Measurements from ENCODE around the gene AGAP9.
"Not testable (repeated sequence)": the region's sequence is repeated elsewhere in the genome, so short reads cannot be mapped to it uniquely, and the experiment has no call there.

Gene AGAP9

DNA sequence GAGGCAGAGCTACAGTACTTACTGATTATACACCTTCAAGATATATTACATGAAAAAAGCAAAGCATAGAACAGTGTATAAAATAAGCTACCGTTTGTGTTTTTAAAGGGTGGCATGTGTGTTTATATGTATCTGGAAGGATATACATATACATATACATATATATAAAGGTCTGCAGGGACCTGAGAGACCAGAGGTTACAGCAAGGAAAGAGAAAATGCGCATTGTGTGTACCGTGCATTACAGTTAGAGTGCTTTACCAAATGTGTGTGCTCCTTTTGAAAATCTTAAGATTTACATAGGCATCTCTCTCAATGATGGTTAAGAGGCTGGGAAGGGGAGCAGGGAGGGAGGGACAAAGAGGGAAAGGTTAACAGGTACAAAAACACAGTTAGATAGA, 23.8 kb upstream of the AGAP9 start:
- not testable (repeated sequence) for H3K27ac Mint-ChIP-seq; H3K4me1 Mint-ChIP-seq (ENCODE audit: low read depth); H3K4me3 Mint-ChIP-seq; H3K36me3 Mint-ChIP-seq (ENCODE audit: low read depth); H3K27me3 Mint-ChIP-seq; H3K9me3 Mint-ChIP-seq

DNA sequence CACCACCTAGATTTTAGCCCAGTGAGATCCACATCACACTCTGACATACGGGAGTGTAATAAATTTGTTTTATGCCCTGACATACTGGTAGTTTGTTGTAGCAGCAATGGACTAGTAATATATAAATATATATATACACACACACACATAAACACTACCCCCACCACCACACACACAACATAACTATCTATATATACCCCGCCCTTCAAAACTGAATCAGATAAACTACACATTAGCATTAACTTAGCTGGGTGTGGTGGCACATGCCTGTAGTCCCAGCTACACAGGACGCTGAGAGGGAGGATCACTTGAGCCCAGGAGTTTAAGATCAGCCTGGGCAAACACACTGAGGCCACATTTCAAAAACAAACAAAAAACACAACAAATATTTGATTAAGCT, 13.0 kb upstream of the AGAP9 start:
- not testable (repeated sequence) for H3K36me3 Mint-ChIP-seq (ENCODE audit: low read depth); H3K4me3 Mint-ChIP-seq; H3K27ac Mint-ChIP-seq; H3K27me3 Mint-ChIP-seq; H3K4me1 Mint-ChIP-seq (ENCODE audit: low read depth); H3K9me3 Mint-ChIP-seq

GRCh38 chr10:47502313-47502712, 21.1 kb downstream of the AGAP9 start:
- H3K4me3 Mint-ChIP-seq; H3K9me3 Mint-ChIP-seq; H3K4me1 Mint-ChIP-seq (ENCODE audit: low read depth); H3K27me3 Mint-ChIP-seq; H3K27ac Mint-ChIP-seq; H3K36me3 Mint-ChIP-seq (ENCODE audit: low read depth): not testable (repeated sequence)

GRCh38 chr10:47494226-47494625, 29.2 kb downstream of the AGAP9 start:
- not testable (repeated sequence) for H3K4me1 Mint-ChIP-seq (ENCODE audit: low read depth); H3K27me3 Mint-ChIP-seq; H3K9me3 Mint-ChIP-seq; H3K4me3 Mint-ChIP-seq; H3K27ac Mint-ChIP-seq; H3K36me3 Mint-ChIP-seq (ENCODE audit: low read depth)

GRCh38 chr10:47491600-47491999, 31.8 kb downstream of the AGAP9 start, which contains the start of gene FAM25G:
Gene FAM25G (minus strand): TSS chr10:47491700. CDS start chr10:47491674, 26 bp downstream.
- not testable (repeated sequence) for H3K27me3 Mint-ChIP-seq; H3K4me3 Mint-ChIP-seq; H3K36me3 Mint-ChIP-seq (ENCODE audit: low read depth); H3K4me1 Mint-ChIP-seq (ENCODE audit: low read depth); H3K9me3 Mint-ChIP-seq; H3K27ac Mint-ChIP-seq

DNA sequence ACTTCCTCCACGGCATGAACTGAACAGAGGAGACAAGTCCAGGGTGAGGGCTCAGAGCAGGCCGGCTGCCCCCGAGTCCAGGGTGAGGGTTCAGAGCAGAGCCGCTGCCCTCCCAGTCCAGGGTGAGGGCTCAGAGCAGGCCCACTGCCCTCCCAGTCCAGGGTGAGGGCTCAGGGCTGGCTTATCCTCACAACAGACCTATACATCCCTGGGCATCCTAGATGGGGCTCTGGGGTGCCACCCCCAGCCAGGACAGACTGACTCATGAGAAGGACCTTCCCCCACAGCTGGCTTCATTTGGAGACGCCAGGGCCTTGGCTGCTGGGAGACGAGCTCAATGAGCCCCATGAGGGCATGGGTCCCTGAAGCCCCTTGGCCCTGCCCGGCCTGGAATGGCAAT, 33.8 kb downstream of the AGAP9 start:
- H3K4me3 Mint-ChIP-seq; H3K27ac Mint-ChIP-seq; H3K27me3 Mint-ChIP-seq; H3K4me1 Mint-ChIP-seq (ENCODE audit: low read depth); H3K36me3 Mint-ChIP-seq (ENCODE audit: low read depth); H3K9me3 Mint-ChIP-seq: not testable (repeated sequence)

DNA sequence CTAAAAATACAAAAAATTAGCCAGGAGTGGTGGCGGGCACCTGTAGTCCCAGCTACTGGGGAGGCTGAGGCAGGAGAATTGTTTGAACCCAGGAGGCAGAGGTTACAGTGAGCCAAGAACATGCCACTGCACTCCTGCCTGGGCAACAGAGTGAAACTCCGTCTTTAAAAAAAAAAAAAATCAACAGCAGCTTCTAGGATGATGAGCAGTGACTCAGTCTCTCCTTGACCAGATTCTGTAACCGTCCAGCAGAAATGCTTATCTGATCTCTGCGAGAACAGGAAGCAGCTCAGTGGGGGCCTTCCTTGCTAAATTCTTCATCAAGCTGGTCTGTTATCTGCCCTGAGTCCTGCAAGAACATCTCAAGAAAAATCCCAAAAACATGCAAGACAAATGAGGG, 37.5 kb downstream of the AGAP9 start:
- not testable (repeated sequence) for H3K9me3 Mint-ChIP-seq; H3K27ac Mint-ChIP-seq; H3K27me3 Mint-ChIP-seq; H3K4me1 Mint-ChIP-seq (ENCODE audit: low read depth); H3K4me3 Mint-ChIP-seq; H3K36me3 Mint-ChIP-seq (ENCODE audit: low read depth)

- H3K36me3 Mint-ChIP-seq (ENCODE audit: low read depth); H3K9me3 Mint-ChIP-seq; H3K4me1 Mint-ChIP-seq (ENCODE audit: low read depth); H3K27me3 Mint-ChIP-seq; H3K27ac Mint-ChIP-seq; H3K4me3 Mint-ChIP-seq: not testable (repeated sequence)
These were observed 38.7 kb downstream of the AGAP9 start for GRCh38 chr10:47484786-47485185.

DNA sequence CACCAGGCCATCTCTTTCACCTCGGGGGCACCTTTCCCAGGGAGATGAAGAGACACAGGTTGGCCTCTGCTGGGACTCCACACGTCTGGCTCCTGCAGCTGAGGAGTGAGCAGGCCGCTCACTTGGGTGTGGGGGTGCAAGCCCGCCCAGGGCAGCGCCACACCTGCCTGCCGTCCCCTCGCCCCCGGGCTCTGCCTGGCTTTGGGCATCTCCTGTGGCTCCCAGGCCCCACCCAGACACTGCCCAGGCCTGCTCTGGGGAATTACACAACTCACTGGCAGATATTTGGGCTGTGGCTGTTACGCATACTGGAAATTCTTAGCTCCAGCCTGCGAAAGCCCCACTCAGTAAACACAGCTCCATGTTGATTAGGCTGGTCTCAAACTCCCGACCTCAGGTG, 39.5 kb downstream of the AGAP9 start, which contains the start of gene ANXA8:
ANXA8 (minus strand) TSS at position 193 of the 400 bp plus-strand sequence; CDS start at position 11, 182 bp downstream.
- H3K4me3 Mint-ChIP-seq; H3K36me3 Mint-ChIP-seq (ENCODE audit: low read depth); H3K27me3 Mint-ChIP-seq; H3K4me1 Mint-ChIP-seq (ENCODE audit: low read depth); H3K27ac Mint-ChIP-seq; H3K9me3 Mint-ChIP-seq: not testable (repeated sequence)

DNA sequence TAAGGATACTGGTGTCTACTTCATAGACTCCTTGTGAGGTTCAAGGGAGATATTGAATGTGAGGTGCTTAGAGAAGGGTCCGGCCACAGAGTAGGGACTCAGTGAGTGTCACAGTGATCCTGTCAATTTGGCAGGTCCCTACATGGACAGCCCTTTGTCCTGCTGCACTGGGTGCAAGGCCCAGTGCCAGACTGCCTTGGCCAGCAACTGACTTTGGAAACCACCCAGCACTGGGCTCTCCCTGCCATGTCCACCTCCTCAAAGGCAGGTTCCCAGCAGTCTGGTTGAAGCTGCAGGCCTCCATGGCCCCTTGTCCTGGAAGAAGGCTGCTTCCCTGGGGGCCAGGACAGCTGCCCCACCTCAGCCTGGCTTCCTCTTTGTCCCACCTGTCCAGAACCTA, 41.1 kb downstream of the AGAP9 start:
- H3K4me3 Mint-ChIP-seq; H3K36me3 Mint-ChIP-seq (ENCODE audit: low read depth); H3K27ac Mint-ChIP-seq; H3K9me3 Mint-ChIP-seq; H3K27me3 Mint-ChIP-seq; H3K4me1 Mint-ChIP-seq (ENCODE audit: low read depth): not testable (repeated sequence)

- H3K27ac Mint-ChIP-seq; H3K9me3 Mint-ChIP-seq; H3K36me3 Mint-ChIP-seq (ENCODE audit: low read depth); H3K4me1 Mint-ChIP-seq (ENCODE audit: low read depth); H3K27me3 Mint-ChIP-seq; H3K4me3 Mint-ChIP-seq: not testable (repeated sequence)
These were observed 41.7 kb downstream of the AGAP9 start for GRCh38 chr10:47481768-47482181.

DNA sequence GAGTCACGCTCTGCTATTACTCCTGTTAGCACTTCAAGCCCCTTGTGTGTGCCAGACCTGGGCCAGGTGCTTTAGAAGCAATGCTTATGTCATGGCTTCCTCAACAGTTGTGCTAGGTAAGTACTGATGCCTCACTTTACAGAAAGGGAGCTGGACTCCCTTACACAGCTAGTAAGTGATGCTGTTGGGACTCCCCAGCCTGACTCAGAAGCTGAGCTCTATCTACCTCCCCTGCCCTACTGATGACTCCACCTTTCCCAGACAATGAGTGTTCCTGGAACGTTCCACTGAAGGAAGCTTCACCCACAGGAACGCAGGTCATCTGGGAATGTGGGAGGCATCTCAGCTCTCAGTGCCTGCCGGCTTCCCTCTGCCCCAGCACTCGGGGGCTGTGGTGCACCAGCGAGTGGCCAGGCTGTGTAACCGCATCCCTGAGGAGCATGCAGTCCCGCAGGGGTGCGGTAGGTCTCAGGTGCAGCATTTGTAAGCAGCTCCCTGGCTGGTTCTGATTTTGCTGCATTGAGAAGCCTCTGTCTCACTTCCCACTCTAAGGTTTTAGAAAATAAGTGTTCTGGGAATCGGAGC, 42.2 kb downstream of the AGAP9 start:
- not testable (repeated sequence) for H3K4me3 Mint-ChIP-seq; H3K27ac Mint-ChIP-seq; H3K36me3 Mint-ChIP-seq (ENCODE audit: low read depth); H3K4me1 Mint-ChIP-seq (ENCODE audit: low read depth); H3K9me3 Mint-ChIP-seq; H3K27me3 Mint-ChIP-seq

GRCh38 chr10:47480133-47480532, 43.3 kb downstream of the AGAP9 start:
- not testable (repeated sequence) for H3K36me3 Mint-ChIP-seq (ENCODE audit: low read depth); H3K4me3 Mint-ChIP-seq; H3K9me3 Mint-ChIP-seq; H3K27me3 Mint-ChIP-seq; H3K4me1 Mint-ChIP-seq (ENCODE audit: low read depth); H3K27ac Mint-ChIP-seq

DNA sequence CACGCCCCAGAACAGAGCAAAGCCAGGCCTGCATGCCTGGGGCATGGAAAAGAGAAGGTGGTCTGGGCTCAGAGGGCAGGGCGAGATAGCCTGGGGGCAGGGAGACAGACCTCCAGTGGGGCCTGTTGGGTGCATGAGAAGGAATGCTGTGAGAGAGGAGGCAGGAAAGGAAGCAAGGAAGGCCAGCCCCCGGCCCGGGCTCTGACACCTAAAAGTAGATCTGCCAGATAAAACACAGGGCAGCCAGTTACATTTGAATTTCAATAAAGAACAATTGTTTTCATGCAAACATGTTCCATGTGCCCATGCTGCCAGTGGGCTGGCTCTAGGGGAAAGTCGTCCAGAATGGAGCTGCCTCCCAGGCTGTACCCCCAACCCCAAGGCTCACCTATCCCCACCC, 45.3 kb downstream of the AGAP9 start:
- not testable (repeated sequence) for H3K4me1 Mint-ChIP-seq (ENCODE audit: low read depth); H3K27me3 Mint-ChIP-seq; H3K27ac Mint-ChIP-seq; H3K36me3 Mint-ChIP-seq (ENCODE audit: low read depth); H3K4me3 Mint-ChIP-seq; H3K9me3 Mint-ChIP-seq

- H3K4me3 Mint-ChIP-seq; H3K4me1 Mint-ChIP-seq (ENCODE audit: low read depth); H3K36me3 Mint-ChIP-seq (ENCODE audit: low read depth); H3K27ac Mint-ChIP-seq; H3K27me3 Mint-ChIP-seq; H3K9me3 Mint-ChIP-seq: not testable (repeated sequence)
These were observed 46.4 kb downstream of the AGAP9 start for GRCh38 chr10:47477078-47477477.

- H3K36me3 Mint-ChIP-seq (ENCODE audit: low read depth); H3K4me1 Mint-ChIP-seq (ENCODE audit: low read depth); H3K9me3 Mint-ChIP-seq; H3K4me3 Mint-ChIP-seq; H3K27ac Mint-ChIP-seq; H3K27me3 Mint-ChIP-seq: not testable (repeated sequence)
These were observed 48.3 kb downstream of the AGAP9 start for GRCh38 chr10:47475101-47475500.

DNA sequence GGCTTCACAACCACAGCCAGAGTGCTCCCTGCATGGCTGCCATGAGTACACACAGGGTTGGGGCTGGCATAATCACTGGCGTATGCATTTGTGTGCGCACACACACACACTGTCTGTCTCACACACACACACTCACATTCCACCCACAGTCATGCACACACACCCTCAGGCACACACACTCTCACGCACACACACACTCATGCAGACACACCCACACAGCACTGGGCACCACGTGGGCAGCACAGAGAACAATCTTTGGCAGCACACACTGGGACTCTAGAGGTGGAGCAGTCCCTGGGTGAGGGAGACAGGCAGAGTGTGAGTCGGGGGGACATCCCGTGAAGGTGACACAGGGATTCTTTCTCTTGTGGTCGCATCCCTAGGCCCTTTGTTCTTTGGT, 49.9 kb downstream of the AGAP9 start:
- H3K27me3 Mint-ChIP-seq; H3K27ac Mint-ChIP-seq; H3K4me3 Mint-ChIP-seq; H3K36me3 Mint-ChIP-seq (ENCODE audit: low read depth); H3K4me1 Mint-ChIP-seq (ENCODE audit: low read depth); H3K9me3 Mint-ChIP-seq: not testable (repeated sequence)

Data from stimulated activated naive CD8-positive, alpha-beta T cell treated with anti-CD3 and anti-CD28 coated beads, Interleukin-15, Interleukin-2, amounts not matched to agents 100 ng/mL and 50 ng/mL, for 24 hours (primary cell).